PFSK-1 (cell line): ENCODE data around the gene SEMA3D.

Experiments
- FOXP2 ChIP-seq: optimal IDR thresholded peaks from 2 replicates; pipeline ENCODE3; 2011; ENCODE audit warnings: borderline replicate concordance, control low read depth, inconsistent platforms; ENCODE audit not compliant: insufficient read depth; ENCODE audit errors: extremely low read length, extremely low read depth
- POLR2AphosphoS5 ChIP-seq: IDR thresholded peaks from 2 replicates; pipeline ENCODE4 v1.6.1; 2012; ENCODE audit warnings: low read depth, mild to moderate bottlenecking, control low read depth, low read length, moderate library complexity
- REST ChIP-seq, 2 experiments: IDR thresholded peaks; 2 replicates each; pipeline versions ENCODE4 v1.6.1 to v1.8.0; 2011 to 2012; ENCODE audit warnings: low read depth in 2 of 2, low read length in 2 of 2, control low read depth in 1 of 2, inconsistent platforms in 1 of 2, mild to moderate bottlenecking in 1 of 2, moderate library complexity in 1 of 2; ENCODE audit not compliant: insufficient read depth in 1 of 2
- SIN3A ChIP-seq: IDR thresholded peaks from 2 replicates; pipeline ENCODE4 v1.6.1; 2012; ENCODE audit warnings: mild to moderate bottlenecking, low read length, moderate library complexity, borderline replicate concordance; ENCODE audit not compliant: insufficient read depth
- TAF1 ChIP-seq: IDR thresholded peaks from 2 replicates; pipeline ENCODE4 v1.6.1; 2012; ENCODE audit warnings: low read length, control low read depth, borderline replicate concordance; ENCODE audit not compliant: insufficient read depth

The SEMA3D gene

GRCh38 chr7:85011127-85011526 is 175.7 kb downstream of the SEMA3D start:
- no peak for TF ChIP-seq REST (IDR thresholded peaks at IDR 0.05; ENCODE audit: insufficient read depth in 1 of 2, low read depth in 2 of 2, low read length in 2 of 2)
- no peak for TF ChIP-seq POLR2AphosphoS5
- no peak for TF ChIP-seq SIN3A
- TF ChIP-seq FOXP2: no peak

GRCh38 chr7:85010306-85010705 is 176.6 kb downstream of the SEMA3D start:
- TF ChIP-seq FOXP2 (no peak), TAF1 (no peak), REST (IDR thresholded peaks at IDR 0.05; ENCODE audit: insufficient read depth in 1 of 2, low read depth in 2 of 2, low read length in 2 of 2) (no peak), POLR2AphosphoS5 (no peak), SIN3A (no peak)

- TF ChIP-seq FOXP2: no peak
- no peak for TF ChIP-seq SIN3A
- TF ChIP-seq TAF1: no peak
- TF ChIP-seq REST (IDR thresholded peaks at IDR 0.05; ENCODE audit: insufficient read depth in 1 of 2, low read depth in 2 of 2, low read length in 2 of 2): no peak
- no peak for TF ChIP-seq POLR2AphosphoS5
Measured at GRCh38 chr7:85006754-85007153, 180.1 kb downstream of the SEMA3D start.

- TF ChIP-seq SIN3A (no peak), POLR2AphosphoS5 (no peak), FOXP2 (no peak), TAF1 (no peak), REST (IDR thresholded peaks at IDR 0.05; ENCODE audit: insufficient read depth in 1 of 2, low read depth in 2 of 2, low read length in 2 of 2) (no peak)
Measured at GRCh38 chr7:85004402-85004801, 182.5 kb downstream of the SEMA3D start.

- TF ChIP-seq TAF1 (no peak), POLR2AphosphoS5 (no peak), FOXP2 (no peak), SIN3A (no peak)
Measured at GRCh38 chr7:85001495-85002345, 185.1 kb downstream of the SEMA3D start.
